ENCODE data around the gene MXRA7. TPM values are rescaled to one million over a fixed set of nuclear protein-coding genes. Genes with fewer than 3 reads are reported as not detected.

Gene MXRA7
- total RNA-seq, 2 experiments from 2014 or later, result 1.6 to 4.9 TPM

DNA sequence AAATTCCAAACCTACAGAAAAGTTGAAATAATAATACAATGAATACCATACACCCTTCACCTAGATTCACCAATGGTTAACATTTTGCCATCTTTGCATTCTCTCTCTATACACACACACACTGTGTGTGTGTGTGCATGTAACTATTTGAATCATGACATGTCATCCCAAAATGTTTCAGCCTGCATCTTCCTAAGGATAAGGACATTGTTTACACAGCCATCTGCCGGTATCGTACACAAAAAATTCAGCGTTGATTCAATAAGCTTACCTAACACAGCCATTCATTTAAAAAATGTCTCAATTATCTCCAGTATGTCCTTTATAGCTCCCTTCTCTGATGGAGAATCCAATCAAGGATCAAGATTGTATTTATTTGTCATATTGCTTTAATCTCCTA is 3.9 kb downstream of the MXRA7 start:
- Histone ChIP-seq H2AFZ (ENCODE audit: low read length) (no peak overlapping the region), H3K36me3 (ENCODE audit: insufficient read depth, low read length) (no peaks in the 10 kb centered on the region), H3K4me1 (ENCODE audit: insufficient read depth, low read length, poor library complexity, severe bottlenecking) (peaks cover 11% of the 10 kb centered on the region), H3K9me2 (ENCODE audit: insufficient read depth, low read length) (no peaks in the 10 kb centered on the region), H4K20me1 (ENCODE audit: insufficient read depth, low read length) (no peaks in the 10 kb centered on the region), H3K27ac (ENCODE audit: low read depth, low read length, poor library complexity, severe bottlenecking) (no peak overlapping the region), H3K79me2 (ENCODE audit: insufficient read depth, low read depth, low read length) (no peaks in the 10 kb centered on the region), H3K4me2 (ENCODE audit: low read length) (no peak overlapping the region), H3K4me3 (ENCODE audit: low read depth, low read length, poor library complexity, severe bottlenecking) (no peak overlapping the region), H3K9me3 (ENCODE audit: low read length) (no peaks in the 10 kb centered on the region)
- no peak for TF ChIP-seq EZH2phosphoT487 (IDR thresholded peaks at IDR 0.05; ENCODE audit: borderline replicate concordance, low read depth, low read length)
- TF ChIP-seq, protein P1, sequence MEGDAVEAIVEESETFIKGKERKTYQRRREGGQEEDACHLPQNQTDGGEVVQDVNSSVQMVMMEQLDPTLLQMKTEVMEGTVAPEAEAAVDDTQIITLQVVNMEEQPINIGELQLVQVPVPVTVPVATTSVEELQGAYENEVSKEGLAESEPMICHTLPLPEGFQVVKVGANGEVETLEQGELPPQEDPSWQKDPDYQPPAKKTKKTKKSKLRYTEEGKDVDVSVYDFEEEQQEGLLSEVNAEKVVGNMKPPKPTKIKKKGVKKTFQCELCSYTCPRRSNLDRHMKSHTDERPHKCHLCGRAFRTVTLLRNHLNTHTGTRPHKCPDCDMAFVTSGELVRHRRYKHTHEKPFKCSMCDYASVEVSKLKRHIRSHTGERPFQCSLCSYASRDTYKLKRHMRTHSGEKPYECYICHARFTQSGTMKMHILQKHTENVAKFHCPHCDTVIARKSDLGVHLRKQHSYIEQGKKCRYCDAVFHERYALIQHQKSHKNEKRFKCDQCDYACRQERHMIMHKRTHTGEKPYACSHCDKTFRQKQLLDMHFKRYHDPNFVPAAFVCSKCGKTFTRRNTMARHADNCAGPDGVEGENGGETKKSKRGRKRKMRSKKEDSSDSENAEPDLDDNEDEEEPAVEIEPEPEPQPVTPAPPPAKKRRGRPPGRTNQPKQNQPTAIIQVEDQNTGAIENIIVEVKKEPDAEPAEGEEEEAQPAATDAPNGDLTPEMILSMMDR (conservative IDR thresholded peaks at IDR 0.05; ENCODE audit: low read length), result no peak
- ChIA-PET POLR2A (no interaction called here), CTCF (ENCODE audit: unreplicated experiment) (no interaction called here)
- BruUV-seq (replicated peaks), result no TSS peak
- intact Hi-C loops (cut with micrococcal nuclease; ENCODE audit: unreplicated experiment), result no loop called here
- no peak for DNase-seq (ENCODE audit: low spot score)

DNA sequence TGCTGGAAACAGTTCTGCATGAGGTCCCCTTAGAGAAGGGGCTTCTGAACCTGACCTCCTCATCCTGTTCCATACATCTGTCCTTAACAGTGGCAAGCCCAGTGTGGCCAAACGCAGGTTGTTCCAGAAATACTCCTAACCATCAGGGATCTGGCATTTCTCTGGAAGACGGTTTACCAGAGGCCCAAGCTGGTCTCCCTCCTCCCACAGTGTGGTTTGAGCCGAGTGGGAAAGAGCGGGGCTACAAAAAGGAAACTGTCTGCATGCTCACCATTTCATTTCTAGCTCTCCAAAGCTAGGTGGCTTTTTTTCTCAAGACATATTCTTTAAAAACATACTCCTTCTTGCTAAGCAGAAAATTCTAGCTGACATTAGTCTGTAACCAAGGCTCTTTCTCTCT is 6.0 kb downstream of the MXRA7 start:
- Histone ChIP-seq H3K4me2 (ENCODE audit: low read length) (no peak overlapping the region), H3K4me1 (ENCODE audit: insufficient read depth, low read length, poor library complexity, severe bottlenecking) (no peaks in the 10 kb centered on the region), H3K9me2 (ENCODE audit: insufficient read depth, low read length) (no peaks in the 10 kb centered on the region), H3K36me3 (ENCODE audit: insufficient read depth, low read length) (no peaks in the 10 kb centered on the region), H3K79me2 (ENCODE audit: insufficient read depth, low read depth, low read length) (no peaks in the 10 kb centered on the region), H3K4me3 (ENCODE audit: low read depth, low read length, poor library complexity, severe bottlenecking) (no peak overlapping the region), H3K27ac (ENCODE audit: low read depth, low read length, poor library complexity, severe bottlenecking) (no peak overlapping the region), H3K9me3 (ENCODE audit: low read length) (no peaks in the 10 kb centered on the region), H2AFZ (ENCODE audit: low read length) (no peak overlapping the region), H4K20me1 (ENCODE audit: insufficient read depth, low read length) (no peaks in the 10 kb centered on the region)
- TF ChIP-seq EZH2phosphoT487 (IDR thresholded peaks at IDR 0.05; ENCODE audit: borderline replicate concordance, low read depth, low read length), result no peak
- TF ChIP-seq, protein P1 (conservative IDR thresholded peaks at IDR 0.05; ENCODE audit: low read length), result no peak
- ChIA-PET POLR2A (interaction anchor here (0.7 kb wide), 1 partner anchor 40 kb away, joined by 3 read pairs; no protein-coding TSS in a partner anchor), CTCF (ENCODE audit: unreplicated experiment) (no interaction called here)
- intact Hi-C loops (cut with micrococcal nuclease; ENCODE audit: unreplicated experiment), result no loop called here
- BruUV-seq (replicated peaks), result no TSS peak
- no peak for DNase-seq (ENCODE audit: low spot score)

DNA sequence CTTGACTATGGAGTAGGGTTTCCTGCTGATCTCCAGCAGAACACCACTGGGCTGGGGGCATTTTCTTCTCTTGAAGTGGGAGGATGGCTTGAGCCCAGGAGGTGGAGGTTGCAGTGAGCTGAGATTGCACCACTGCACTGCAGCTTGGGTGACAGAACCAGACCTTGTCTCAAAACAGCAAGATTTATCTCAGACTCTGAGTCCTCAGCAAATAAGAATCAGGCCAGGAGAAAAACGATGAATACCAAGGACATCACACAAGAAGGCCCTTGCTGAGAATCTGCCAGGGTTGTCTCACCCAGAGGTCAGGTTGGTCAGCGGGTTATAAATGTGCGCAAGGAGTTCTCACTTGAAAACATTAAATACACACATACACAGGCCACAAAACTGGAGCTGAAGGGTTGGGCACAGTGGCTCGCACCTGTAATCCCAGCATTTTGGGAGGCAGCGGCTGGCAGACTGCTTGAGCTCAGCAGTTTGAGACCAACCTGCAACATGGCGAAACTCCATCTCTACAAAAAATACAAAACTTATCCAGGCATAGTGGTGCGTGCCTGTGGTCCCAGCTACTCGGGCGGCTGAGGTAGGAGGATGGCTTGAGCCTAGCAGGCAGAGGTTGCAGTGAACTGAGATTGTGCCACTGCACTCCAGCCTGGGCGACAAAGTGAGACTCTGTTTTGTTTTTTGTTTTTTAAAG is 7.7 kb downstream of the MXRA7 start:
- ChIA-PET CTCF (ENCODE audit: unreplicated experiment) (no interaction called here), POLR2A (interaction anchor here (0.6 kb wide), 1 partner anchor 80 kb away, joined by 3 read pairs; no protein-coding TSS in a partner anchor)
- intact Hi-C loops (cut with micrococcal nuclease; ENCODE audit: unreplicated experiment), result no loop called here
- Histone ChIP-seq H4K20me1 (ENCODE audit: insufficient read depth, low read length) (no peaks in the 10 kb centered on the region), H3K79me2 (ENCODE audit: insufficient read depth, low read depth, low read length) (no peaks in the 10 kb centered on the region), H3K36me3 (ENCODE audit: insufficient read depth, low read length) (no peaks in the 10 kb centered on the region), H2AFZ (ENCODE audit: low read length) (no peak overlapping the region), H3K4me1 (ENCODE audit: insufficient read depth, low read length, poor library complexity, severe bottlenecking) (no peaks in the 10 kb centered on the region), H3K9me2 (ENCODE audit: insufficient read depth, low read length) (no peaks in the 10 kb centered on the region), H3K4me3 (ENCODE audit: low read depth, low read length, poor library complexity, severe bottlenecking) (no peak overlapping the region), H3K9me3 (ENCODE audit: low read length) (no peaks in the 10 kb centered on the region), H3K4me2 (ENCODE audit: low read length) (no peak overlapping the region), H3K27ac (ENCODE audit: low read depth, low read length, poor library complexity, severe bottlenecking) (no peak overlapping the region)
- DNase-seq (ENCODE audit: low spot score), result no peak
- no TSS peak for BruUV-seq (replicated peaks)
- TF ChIP-seq EZH2phosphoT487 (IDR thresholded peaks at IDR 0.05; ENCODE audit: borderline replicate concordance, low read depth, low read length), result no peak
- TF ChIP-seq, protein P1 (conservative IDR thresholded peaks at IDR 0.05; ENCODE audit: low read length), result no peak

Data from OCI-LY7 (cell line).